Omental fat pad (tissue), 4 donors: ENCODE data around the gene TMEM35A. TPM values are rescaled to one million over a fixed set of nuclear protein-coding genes. Genes with fewer than 3 reads are reported as not detected.

Source experiments
- ATAC-seq: fragments of 150-250 bp; one replicate; pipeline ENCODE4 v1.9.1; 2016; ENCODE audit warnings: mild to moderate bottlenecking, moderate library complexity; ENCODE audit not compliant: low FRiP score
- DNase-seq: peaks from one replicate; pipeline ENCODE4 v3.0.0-alpha.2; 2019; ENCODE audit warnings: low spot score
- total RNA-seq, 4 donors: library from RNA; depleted of rRNA; stranded (reverse); fragments of >200 nt; gene quantifications; one replicate each; pipeline ENCODE4 v1.1.0, GENCODE V29; 2016
- TF ChIP-seq, protein P1 (sequence below), 3 donors: fragments of 450-650 bp; IDR thresholded peaks; one replicate each; pipeline ENCODE4 v1.5.1; 2016 to 2017; ENCODE audit warnings: antibody characterized with exemption in 3 of 3, mild to moderate bottlenecking in 3 of 3, moderate library complexity in 2 of 3

Gene TMEM35A
- total RNA-seq, 4 donors from 2014 or later: 0.19 to 1.6 (median 0.36) TPM; not detected in 1

DNA sequence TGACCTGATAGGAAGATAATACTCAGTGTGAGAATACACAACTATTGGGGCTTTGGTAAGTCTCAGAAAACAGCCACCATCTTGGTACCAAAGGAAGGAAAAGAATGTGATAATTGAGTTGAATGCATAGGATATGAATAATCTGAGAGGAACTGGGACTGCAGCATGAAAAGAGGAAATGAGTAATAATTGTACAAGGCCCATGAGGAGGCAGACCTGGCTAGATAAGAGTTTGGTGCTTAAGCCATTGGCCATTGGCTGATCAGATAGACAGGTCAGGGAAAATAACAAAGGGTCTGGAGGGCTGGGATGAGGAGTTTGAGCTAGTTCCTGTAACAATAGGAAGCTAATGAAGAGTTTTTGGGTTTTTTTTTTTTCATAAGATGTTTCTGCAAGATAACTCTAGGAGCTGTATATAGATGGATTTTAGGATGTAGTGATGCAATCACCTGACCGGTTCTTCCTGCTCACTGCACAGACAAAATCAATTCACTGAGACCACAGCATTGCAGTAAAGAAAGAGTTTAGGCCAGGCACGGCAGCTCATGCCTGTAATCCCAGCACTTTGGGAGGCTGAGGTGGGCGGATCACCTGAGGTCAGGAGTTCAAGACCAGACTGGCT lies 21.5 kb upstream of the TMEM35A start:
- TF ChIP-seq, protein P1, sequence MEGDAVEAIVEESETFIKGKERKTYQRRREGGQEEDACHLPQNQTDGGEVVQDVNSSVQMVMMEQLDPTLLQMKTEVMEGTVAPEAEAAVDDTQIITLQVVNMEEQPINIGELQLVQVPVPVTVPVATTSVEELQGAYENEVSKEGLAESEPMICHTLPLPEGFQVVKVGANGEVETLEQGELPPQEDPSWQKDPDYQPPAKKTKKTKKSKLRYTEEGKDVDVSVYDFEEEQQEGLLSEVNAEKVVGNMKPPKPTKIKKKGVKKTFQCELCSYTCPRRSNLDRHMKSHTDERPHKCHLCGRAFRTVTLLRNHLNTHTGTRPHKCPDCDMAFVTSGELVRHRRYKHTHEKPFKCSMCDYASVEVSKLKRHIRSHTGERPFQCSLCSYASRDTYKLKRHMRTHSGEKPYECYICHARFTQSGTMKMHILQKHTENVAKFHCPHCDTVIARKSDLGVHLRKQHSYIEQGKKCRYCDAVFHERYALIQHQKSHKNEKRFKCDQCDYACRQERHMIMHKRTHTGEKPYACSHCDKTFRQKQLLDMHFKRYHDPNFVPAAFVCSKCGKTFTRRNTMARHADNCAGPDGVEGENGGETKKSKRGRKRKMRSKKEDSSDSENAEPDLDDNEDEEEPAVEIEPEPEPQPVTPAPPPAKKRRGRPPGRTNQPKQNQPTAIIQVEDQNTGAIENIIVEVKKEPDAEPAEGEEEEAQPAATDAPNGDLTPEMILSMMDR (IDR thresholded peaks at IDR 0.05): no peak
- DNase-seq (no peak), ATAC-seq (no peak)

DNA sequence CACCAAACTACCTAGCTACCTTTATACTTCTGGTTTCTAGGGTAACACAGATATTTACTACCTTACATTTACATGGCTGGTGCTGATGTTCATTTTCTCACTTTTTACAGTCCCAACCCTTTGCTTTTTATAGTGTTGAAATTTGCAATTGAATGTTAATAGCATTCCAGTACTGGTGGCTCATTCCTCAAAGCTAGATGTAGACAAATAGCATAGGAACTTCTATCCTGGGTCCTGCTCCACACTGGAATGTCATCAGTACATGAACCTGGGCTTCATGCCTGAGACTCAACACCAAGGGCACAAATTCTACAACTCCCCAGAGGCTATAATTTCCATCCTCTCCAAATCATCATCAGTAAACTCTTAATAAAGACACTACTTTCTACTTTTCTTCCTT lies 16.5 kb upstream of the TMEM35A start:
- no peak for ATAC-seq
- DNase-seq: no peak
- TF ChIP-seq, protein P1 (IDR thresholded peaks at IDR 0.05): no peak

DNA sequence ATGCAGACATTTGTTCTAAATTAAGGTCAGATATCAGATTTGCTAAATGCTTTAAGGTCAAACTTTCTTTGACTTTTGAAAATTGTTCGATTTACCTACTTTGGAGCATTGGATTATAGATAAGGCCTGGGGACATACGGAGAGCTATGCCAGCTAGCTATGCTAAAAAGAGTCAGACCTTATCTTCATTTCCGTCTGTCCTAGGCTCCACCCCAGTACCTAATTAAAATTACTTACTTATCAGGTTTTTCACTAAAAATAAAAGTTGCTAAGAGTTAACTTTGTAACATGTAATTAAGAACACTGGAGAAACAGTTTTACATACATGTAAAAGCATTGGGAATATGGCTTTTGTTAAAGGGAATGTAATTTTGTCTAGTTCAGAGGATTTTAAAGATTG lies 7.1 kb upstream of the TMEM35A start:
- TF ChIP-seq, protein P1 (IDR thresholded peaks at IDR 0.05): no peak
- ATAC-seq: no peak
- no peak for DNase-seq

DNA sequence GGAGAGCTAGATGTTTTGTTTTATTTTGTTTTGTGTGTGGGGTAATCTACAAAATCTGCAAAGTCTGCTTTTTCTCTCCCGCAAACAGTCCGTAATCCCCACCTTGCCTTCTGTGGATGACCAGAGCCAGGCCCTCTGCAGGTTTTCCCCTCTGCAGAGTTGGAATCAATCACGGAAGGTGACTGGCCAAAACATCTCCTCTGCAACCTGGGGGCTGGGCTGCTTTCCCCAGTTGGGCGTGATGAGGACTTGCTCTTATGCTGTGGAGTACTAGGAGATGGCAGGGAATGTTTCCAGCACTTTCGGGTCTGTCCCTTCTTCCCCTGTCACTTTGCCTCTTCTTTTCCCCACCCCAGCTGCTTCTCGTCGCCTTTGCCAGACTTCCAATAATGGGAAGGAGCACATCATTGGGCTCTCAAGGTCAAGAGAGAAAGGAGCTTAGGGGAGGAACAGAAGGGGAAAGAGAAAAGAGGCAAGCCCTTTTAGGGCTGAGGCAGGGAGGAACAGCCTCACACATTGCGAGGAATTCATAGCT lies 1.1 kb downstream of the TMEM35A start:
- ATAC-seq: no peak

DNA sequence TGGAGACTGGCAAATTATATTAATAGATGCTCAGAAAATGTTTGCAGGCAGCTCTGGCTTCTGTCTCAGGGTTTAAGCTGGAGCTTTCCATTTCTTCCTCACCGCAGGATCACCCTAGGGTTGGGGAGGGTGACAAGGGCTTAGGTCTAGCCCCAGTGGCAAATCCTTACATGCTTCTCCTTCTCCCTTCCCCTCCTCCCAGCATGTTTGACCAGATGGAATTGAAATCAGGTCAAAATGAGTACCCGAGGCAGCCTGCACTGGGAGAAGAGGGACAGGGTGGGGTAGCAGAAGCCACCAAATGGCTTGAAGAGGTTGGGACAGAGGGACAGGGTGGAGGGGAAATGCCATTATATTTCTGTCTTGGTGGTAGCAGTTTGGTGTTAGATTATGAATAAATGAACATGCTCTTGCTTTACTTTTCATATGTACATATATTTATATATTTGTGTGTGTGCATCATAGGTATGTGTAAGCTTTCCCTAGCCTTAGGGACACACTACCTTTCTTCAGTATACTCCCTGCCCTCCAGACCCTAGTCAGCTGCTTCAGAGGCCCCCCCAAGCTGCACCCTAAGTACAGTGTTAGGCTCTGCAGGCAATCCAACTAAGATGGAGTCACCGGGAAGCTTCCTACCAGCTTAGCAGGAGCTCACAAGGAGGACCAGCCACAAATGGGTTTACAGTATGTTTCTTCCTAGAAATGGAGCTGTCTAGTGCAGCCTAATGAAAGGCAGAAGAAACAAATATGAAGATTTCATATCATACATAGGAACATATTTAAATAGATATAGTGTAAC lies 1.8 kb downstream of the TMEM35A start:
- ATAC-seq: no peak
- DNase-seq: no peak
- TF ChIP-seq, protein P1 (IDR thresholded peaks at IDR 0.05): no peak

More for the DNA sequence above, 1.1 kb downstream of the TMEM35A start:
- DNase-seq: no peak
- TF ChIP-seq, protein P1 (IDR thresholded peaks at IDR 0.05): no peak

DNA sequence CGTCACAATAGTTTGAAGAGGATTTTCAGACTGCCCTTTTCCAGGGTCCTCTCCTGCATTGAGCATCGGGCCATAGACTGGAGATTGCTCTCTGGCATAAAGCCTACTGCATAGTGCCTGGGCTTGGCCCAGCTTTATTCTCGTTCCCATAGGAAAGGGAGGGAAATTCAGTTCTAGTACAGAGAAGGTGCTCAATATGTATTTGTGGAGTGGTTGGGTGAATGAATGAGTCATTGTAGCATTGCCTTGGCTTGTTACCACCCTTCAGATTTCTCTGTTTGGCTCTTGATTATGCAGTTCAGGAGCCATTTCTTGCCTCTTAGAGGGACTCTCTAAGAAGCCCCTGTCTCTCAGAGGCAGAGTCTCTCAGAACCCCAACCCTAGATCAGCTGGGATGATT lies 2.6 kb downstream of the TMEM35A start:
- no peak for ATAC-seq
- TF ChIP-seq, protein P1 (IDR thresholded peaks at IDR 0.05): no peak
- DNase-seq: no peak
